Melanocyte of skin (primary cell): ENCODE measurements around the gene ASCL2. TPM values are rescaled to one million over a fixed set of nuclear protein-coding genes. Genes with fewer than 3 reads are reported as not detected.

Source experiments
- total RNA-seq, 2 donors: library from RNA; depleted of rRNA; stranded (reverse); fragments of >200 nt; gene quantifications; 2 replicates each; pipeline ENCODE4 v1.2.3, GENCODE V29; 2012

Gene ASCL2
- not detected for total RNA-seq

GRCh38 chr11:2270322-2271076, at the start of gene ASCL2:
TSS of gene ASCL2 (minus strand) at chr11:2270588. CDS start at chr11:2270332, 256 bp downstream.

GRCh38 chr11:2301631-2302305, 31.4 kb upstream of the ASCL2 start, which contains the start of the genes C11orf21 and TSPAN32:
TSS of gene C11orf21 (minus strand) at chr11:2301918. CDS start at chr11:2301808, 110 bp downstream.
TSS of gene TSPAN32 (plus strand) at chr11:2302013. CDS start at chr11:2302150, 137 bp downstream.

Other genes starting within 250 kb of the ASCL2 start
- under 1 TPM; under 0.01 to 0.33 TPM for gene IGF2, start 131.2 kb downstream of the ASCL2 start, total RNA-seq
- gene INS, start 109.4 kb downstream of the ASCL2 start, total RNA-seq: not detected
- not detected for gene TH, start 98.8 kb downstream of the ASCL2 start, total RNA-seq
- not detected for gene C11orf21, start 31.3 kb upstream of the ASCL2 start, total RNA-seq
- gene TSPAN32, start 31.4 kb upstream of the ASCL2 start, total RNA-seq: under 1 TPM in 1 of 2 donors, not detected in 1; 0.34 TPM
- gene CD81, start 106.7 kb upstream of the ASCL2 start, total RNA-seq: 100 to 1,000 TPM; 213 to 260 TPM
- gene TSSC4, start 130.2 kb upstream of the ASCL2 start, total RNA-seq: 10 to 100 TPM; 38.2 to 47.6 TPM
- gene TRPM5, start 173.9 kb upstream of the ASCL2 start, total RNA-seq: not detected
- not detected for gene KCNQ1, start 174.4 kb upstream of the ASCL2 start, total RNA-seq